Breast epithelium (tissue), 3 donors: ENCODE results near the gene GNB5.

Experiments
- POLR2A ChIP-seq: fragments of 450-650 bp; IDR thresholded peaks from one replicate; pipeline ENCODE4 v1.6.1; 2016; ENCODE audit warnings: antibody characterized with exemption, mild to moderate bottlenecking, moderate library complexity
- POLR2AphosphoS5 ChIP-seq, 3 donors: sonication (generic); formaldehyde crosslinking; IDR thresholded peaks; one replicate each; pipeline ENCODE4 v1.6.1; 2017; ENCODE audit warnings: antibody characterized with exemption in 3 of 3

GRCh38 chr15:52213206-52213605 lies 22.0 kb upstream of the GNB5 start:
- TF ChIP-seq POLR2AphosphoS5 (IDR thresholded peaks at IDR 0.05) (no peak), POLR2A (no peak)
